GM21786 (cell line): ENCODE results near the gene PDF.
A peak's percentile ranks its signal among the peaks of the same experiment; 100 is the strongest.
"Not testable (repeated sequence)": the region's sequence is repeated elsewhere in the genome, so short reads cannot be mapped to it uniquely, and the experiment has no call there.

Source experiments
- ATAC-seq: cut with Tn5 transposase; IDR thresholded peaks from one replicate; pipeline ENCODE4 v1.9.1; 2021; ENCODE audit not compliant: unreplicated experiment

Gene PDF, protein sequence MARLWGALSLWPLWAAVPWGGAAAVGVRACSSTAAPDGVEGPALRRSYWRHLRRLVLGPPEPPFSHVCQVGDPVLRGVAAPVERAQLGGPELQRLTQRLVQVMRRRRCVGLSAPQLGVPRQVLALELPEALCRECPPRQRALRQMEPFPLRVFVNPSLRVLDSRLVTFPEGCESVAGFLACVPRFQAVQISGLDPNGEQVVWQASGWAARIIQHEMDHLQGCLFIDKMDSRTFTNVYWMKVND

DNA sequence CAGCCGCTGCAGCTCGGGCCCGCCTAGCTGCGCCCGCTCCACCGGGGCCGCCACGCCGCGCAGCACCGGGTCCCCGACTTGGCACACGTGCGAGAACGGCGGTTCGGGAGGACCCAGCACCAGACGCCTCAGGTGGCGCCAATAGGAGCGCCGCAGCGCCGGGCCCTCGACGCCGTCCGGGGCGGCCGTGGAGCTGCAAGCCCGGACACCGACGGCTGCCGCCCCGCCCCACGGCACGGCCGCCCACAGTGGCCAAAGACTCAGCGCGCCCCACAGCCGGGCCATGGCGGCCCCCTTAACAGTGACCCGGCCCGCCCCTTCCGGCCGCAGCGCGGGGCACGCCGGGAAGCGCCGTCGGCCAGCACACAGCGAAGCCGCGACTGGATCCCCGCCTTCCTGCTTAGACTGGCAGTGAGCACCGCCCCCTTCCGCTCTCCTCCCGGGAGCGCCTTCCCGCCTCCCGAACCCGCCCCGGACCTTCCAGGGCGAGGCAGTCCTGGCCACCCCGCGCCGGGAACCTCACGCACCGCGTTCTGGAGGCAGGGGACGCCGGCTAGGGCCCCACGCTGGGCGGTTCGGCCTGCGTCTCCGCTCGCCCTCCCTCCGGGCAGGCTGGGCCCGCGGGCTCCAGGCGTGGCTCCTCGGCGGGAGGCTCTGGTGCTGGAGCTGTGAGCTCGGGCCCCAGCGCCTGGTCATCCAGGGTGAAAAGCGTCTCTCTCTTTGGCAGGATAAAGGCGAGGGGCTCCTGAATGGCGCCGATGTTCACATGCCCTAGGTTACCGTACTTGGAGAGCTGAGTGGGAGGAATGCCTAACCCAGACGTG, at the start of gene PDF:
Gene PDF, minus strand, starts transcription at position 303 of the 824 bp plus-strand sequence. Its CDS starts 18 bp downstream, at position 285.
- peak; percentile 90 for ATAC-seq

DNA sequence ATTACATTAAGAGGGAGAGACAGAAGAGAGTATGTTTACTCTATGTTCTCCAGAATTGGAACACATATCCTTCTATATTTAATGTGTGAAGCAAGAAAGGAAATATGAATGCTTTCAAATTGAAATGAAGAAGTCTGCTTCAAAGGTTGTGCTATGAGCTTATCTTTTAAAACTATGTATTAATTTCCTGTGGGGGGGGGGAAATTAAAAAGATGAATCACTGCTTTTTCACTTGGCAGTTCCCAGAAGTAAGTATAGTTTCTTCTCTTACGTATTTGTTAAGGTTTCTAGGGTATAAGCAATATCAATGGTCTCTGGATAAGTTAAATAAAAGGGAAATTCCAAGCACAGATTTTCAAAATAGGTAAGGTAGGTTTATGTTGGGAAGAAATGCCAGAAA, 48.4 kb upstream of the PDF start:
- ATAC-seq, result no peak

DNA sequence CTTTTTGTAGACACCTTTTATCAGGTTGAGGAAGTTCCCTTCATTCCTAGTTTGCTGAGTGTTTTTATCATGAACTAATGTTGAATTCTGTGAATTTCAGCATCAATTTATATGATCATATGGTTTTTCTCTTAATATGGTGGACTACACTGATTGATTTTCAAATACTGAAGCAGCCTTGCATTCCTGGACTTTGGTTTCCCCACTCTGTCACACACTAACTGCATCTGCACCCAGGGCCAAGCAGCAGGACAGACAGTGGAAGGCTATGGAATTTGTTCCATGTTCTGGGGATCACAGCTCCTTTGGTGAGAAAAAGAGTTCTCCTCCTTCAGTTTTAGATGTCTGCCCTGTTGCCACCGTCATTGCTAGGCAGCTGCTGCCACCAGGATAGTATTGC, 47.6 kb upstream of the PDF start:
- no peak for ATAC-seq

DNA sequence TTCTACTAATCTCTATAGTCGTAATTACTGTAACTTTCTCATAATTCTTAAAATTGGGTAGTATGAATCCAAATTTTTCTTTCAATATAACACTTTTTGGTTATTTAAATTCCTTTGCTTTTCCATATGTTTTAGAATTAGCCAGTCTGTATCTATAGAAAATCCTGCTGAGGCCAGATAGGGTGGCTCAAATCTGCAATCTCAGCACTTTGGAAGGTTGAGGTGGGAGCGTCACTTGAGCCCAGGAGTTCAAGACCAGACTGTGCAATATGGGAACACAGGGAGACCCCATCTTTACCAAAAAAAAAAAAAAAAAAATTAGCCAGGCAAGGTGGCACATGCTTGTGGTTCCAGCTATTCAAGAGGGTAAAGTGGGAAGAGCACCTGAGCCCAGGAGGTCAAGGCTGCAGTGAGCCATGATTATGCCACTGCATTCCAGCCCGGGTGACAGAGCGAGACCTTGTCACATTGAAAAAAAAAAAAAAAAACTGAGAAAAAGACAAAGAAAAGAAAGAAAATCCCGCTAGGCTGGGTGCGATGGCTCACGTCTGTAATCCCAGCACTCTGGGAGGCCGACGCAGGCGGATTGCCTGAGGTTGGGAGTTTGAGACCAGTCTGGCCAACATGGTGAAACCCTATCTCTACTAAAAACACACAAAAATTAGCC, 46.1 kb upstream of the PDF start:
- ATAC-seq, result no peak

DNA sequence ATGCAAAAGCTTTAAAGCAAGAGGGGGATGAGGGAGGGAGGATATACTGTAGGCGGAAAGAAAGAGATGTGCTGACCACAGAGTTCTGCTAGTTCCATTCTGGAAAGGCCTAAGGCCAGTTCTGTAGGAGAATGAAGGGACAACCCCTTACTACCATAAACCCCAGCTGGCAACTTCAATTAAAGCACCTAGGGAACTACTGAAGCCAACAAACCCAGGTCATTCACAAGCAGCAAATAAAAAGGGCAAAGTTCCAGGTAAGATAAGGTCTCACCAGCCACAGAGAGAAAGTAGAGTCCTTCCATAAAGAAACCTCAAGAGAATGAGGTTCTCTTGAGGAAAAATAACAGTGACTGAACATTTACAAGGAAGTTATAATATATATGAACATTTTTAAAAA, 42.6 kb upstream of the PDF start:
- no peak for ATAC-seq

DNA sequence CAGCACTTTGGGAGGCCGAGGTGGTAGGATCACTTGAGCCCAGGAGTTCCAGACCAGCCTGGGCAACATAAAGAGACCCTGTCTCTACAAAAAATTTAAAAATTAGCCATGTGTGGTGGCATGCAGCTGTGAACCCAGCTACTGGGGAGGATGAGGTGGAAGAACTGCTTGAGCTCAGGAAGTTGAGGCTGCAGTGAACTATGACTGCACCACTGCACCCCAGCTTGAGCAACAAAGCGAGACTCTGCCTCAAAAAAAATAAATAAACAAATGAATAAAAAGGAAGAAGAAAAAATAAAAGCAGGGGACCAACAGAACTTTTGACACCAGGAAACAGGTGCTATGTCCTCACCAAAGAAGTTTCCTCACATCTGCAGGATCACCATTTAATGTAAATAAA, 41.2 kb upstream of the PDF start:
- ATAC-seq, result no peak

DNA sequence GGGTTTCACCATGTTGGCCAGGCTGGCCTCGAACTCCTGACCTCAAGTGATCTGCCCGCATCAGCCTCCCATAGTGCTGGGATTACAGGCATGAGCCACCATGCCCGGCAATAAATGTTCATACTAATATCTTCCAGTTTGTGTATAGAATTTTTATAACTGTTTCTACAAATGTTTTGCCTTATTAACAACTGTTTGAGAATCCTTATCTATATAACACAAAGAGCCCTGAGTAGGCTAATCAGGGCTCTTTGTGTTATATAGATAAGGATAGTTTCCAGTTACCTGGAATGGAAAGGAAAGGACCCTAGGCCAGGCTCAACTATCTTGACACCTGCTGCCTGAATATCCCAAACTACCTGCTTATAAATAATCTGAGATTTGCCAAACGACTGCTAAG, 38.5 kb upstream of the PDF start:
- no peak for ATAC-seq

DNA sequence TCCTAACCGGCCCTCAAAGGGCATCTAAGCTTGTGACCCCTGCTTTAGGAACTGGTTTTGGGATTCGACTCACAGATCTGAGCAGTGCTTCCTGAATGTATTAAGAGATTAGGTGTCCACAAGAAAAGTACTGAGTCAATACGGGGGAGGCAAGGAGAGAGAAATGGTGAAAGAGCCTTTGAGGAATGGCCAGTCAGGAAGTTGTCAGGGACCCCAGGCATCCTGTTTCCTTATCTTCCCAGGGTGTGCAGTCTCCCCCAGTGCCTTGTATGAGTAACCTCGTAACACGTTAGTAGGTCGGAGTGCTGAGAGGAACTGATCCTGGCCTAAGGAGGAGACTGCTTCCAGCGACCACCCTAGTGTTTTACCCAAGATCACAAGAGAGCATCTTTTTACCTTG, 37.6 kb upstream of the PDF start:
- no peak for ATAC-seq

DNA sequence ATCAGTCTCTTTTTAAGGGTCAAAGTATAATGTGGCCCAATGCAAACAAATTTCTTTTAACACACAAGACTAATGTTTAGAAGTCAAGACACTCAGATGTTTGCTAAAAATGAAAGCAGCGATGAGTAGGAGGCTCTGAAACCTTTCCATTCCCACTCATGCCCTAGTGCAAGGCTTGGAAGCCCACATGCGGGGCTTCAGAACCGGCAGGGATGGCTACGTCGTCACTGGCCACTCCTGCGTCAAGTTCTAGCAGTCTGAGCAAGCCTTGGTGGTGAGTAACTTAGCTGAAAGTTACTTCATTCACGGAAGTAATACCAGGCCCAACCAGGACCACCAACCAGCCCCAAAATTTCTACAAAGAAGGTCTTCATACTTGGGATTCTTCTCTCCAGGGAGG, 36.0 kb upstream of the PDF start:
- no peak for ATAC-seq

DNA sequence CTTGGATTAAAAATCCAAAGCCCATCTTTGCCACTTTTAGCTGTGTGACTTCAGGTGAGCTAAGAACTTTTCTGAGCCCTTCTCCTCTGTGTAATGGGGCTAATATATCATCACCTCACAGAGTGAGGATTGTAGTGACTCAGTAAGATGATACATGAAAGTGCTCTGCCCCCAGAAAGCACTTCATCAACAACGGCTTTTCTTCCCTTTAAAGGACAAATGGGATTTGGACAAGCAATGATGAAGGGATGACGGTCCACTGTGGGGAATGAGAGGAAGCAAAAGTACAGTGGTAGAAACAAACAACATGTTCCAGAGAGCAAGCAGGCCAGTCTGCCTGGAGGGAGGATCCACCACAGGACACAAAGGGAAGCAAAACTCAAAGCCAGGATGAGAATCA, 35.5 kb upstream of the PDF start:
- ATAC-seq, result no peak

DNA sequence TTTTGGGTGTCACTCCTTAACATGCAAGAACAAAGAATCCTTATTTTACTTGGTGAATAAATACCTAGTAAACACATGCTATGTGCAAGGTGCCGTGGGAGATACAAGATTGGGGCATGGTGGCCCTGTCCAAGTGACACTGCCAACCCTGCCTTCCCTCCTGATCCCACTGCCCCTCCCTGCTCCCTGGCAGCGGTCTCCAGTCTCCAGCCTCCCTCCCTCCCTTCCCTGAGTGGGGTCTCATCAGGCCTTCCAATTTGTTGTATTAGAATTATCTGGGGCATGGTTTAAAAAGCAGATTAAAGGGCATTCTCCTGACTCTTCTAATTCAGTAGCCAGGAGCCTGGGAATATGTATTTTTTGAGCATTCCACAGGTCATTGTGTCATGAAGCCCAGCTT, 33.7 kb upstream of the PDF start:
- no peak for ATAC-seq

DNA sequence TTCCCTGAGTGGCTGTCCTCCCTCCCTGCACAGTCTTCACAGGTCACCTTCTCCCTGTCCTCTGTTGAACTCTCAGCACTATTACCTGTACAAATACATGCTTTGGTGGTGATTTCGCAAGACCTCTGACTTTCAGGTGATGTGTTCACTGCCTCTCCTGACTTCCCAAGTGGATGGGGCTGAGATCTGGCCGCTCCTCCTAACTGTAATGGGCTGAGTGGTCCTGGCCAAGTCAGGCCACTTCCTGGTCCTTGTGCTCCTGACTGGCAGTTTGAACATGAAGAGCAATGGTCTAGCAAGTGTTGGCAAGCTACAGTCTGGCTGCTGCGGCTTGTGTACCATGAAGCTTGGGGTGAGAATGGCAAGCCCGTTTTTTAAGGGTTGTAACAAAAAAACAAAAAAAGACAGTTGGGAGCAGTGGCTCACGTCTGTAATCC, 32.9 kb upstream of the PDF start:
- no peak for ATAC-seq

DNA sequence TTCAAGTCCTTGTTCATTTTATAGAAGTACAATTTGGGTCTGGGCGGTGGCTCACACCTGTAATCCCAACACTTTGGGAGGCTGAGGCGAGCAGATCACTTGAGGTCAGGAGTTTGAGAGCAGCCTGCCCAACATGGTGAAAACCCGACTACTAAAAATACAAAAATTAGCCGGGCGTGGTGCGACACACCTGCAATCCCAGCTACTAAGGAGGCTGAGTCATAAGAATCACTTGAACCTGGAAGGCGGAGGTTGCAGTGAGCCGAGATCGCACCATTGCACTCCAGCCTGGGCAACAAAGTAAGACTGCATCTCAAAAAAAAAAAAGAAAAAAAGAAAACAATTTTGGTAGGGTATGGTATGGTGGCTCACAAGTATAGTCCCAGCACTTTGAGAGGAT, 29.7 kb upstream of the PDF start:
- not testable (repeated sequence) for ATAC-seq

DNA sequence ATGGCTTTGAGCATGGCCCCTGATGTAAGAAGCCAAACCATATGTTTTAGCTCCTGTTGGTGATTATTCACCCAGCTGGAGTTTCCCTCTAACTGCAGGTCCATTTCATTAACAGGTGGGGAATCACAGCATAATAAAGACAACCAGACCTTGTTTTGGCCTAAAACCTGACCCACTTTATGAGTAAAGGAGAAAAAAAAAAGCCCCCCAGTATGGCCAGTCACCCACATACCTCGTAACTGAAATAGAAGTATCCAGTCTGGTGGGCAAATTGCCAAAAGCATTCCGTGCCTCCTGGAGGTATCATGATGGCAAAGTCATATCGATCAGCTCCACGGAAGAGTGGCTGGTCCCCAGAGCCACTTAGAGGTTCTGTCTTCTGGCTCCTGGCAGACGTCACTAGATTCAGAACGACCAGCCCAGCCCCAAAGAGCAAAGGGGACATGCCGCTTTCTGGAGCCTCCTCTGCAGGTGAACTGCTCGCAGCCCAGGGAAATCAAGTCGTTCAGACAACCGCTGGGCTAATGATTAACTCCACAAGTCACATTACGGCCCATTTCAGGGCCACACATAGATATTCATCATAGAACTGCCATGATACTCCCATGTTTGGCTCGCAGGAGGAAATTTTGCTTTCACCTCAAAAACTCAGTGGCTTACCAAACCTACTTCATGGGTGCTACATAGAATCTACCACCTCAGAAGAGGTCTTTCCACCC, 21.1 kb upstream of the PDF start, which contains the start of gene TMED6:
Gene TMED6, minus strand, starts transcription at position 478 of the 719 bp plus-strand sequence. Its CDS starts 33 bp downstream, at position 445.
- ATAC-seq, result no peak

DNA sequence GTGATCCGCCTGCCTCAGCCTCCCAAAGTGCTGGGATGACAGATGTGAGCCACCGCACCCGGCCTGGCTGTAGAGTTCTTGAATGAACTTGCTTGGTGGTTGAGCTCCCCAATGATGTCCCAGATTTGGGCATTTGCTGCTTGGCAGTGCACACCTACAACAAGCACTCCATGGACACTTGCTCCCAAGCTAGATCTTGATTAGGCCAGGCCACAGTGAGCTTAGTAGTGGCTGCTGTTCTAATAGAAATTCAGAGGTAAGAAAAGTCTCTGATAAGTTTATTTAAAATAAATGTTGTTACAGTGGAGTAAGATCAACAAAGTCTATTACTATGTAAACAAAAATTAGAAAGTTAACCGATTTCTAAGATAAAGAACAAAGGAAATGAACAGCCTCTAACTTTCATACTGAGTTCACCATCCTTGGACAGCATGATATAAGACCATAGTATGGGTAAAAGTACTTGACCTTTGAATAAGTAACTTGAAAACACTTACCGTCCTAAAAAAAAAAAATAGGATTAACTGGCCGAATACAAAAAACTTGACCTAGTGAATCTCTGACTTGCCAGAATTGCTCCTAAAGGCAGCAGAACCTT, 20.2 kb upstream of the PDF start:
- no peak for ATAC-seq

DNA sequence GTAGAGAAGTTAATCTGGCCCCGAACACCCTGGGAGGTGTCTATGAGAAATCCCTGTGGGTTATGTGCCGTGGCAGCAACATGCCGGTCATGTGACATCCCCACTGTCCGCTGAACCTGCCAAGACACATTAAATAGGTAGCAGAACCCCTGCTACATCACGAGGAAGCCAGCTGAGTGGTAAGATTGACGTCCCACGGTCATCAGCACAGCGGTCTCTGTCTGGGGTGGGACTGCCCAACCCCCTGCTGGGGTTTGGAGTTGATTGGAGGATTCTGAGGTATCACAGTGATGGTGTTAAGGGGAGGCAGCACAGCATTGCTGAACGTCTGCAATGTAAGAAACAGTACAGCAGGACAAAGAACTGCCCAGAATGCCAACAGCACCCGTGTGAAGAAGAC, 19.1 kb upstream of the PDF start:
- no peak for ATAC-seq

DNA sequence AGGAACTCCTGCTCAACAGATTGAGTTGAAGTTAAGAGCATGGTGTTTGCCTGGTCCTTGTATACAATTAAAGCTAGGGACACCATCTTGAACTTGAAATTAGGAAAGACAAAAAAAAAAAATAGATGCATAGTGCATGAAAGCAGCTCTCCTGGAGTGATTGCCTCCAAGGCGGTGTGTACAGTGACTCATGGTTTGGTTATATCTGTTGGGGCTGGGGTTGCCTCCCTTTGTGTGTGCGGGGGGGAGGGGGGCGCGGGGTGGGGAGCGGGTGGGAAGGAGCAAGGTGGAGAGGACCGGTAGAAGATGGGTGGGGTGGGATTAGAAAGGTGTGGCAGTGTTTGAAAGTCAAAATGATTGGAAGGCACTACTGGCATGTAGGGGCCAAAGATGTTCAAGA, 17.8 kb upstream of the PDF start:
- no peak for ATAC-seq

DNA sequence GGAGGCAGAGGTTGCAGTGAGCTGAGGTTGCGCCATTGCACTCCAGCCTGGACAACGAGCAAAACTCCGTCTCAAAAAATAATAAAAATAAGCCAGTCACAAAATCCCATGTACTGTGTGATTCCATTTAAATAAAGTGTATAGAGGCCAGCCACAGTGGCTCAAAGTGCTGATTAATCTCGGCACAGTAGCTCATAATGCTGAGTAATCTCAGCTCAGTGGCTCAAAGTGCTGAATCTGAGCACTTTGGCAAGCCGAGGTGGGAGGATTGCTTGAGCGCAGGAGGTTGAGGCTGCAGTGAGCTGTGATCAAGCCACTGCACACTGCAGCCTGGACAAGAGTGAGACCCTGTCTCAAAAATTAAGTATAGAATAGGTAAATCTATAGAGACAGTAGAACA, 16.3 kb upstream of the PDF start:
- no peak for ATAC-seq

DNA sequence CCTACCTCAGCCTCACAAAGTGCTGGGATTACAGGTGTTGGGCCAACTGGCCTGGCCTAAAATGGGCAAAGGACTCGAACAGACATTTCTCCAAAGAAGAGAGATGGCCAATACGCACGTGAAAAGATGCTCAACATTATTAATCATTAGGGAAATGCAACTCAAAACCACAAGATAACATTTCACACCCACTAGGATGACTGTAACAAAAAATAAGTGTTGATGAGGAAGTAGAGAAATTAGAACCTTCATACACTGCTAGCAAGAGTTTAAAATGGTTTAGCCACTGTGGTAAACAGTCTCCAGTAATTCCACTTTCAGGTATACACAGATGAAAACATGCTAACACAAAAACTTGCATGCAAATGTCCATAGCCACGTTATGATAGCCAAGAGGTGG, 15.5 kb upstream of the PDF start:
- no peak for ATAC-seq

DNA sequence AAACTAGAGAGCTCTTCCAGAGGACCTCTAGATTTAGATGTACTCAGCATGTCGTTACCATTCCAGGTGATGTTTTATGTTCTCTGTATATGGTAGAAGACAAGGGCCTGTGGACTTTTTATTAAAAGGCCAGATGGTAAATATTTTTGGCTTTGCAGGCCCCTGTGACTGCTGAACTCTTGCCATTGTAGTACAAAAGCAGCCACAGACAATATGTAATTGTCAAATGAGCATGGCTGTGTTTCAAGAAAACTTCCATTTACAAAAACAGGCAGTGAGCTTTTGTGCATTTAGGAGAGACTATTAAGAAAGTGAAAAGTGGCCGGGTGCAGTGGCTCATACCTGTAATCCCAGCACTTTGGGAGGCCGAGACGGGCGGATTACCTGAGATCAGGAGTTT, 13.8 kb upstream of the PDF start:
- no peak for ATAC-seq

DNA sequence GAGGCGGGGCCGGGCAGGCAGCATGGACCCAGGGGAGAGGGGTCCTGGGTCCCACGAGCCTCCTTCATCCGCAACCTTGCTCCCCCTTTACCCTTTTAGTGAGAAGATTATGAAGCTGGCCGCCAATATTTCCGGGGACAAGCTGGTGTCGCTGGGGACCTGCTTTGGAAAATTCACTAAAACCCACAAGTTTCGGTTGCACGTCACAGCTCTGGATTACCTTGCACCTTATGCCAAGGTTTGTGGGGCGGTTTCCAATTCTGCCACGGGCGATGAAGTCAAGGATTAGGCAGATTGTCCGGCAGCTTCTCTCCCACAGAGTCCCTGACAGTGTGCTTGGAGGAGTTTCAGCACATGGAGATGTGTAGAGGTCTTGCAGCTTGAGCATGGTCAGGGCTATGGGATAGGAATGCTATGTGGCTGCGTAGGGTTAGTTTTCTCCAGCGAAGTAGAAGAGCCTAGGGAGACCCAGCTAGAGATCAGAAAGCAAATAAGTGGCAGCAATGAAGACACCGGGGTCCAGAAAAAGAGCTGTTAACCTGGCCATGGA, 9.8 kb upstream of the PDF start:
- no peak for ATAC-seq
